Stimulated activated CD8-positive, alpha-beta memory T cell treated with anti-CD3 and anti-CD28 coated beads, Interleukin-7, amount 100 ng/mL, for 1 hour (primary cell): Measurements from ENCODE around the gene BCL2L14.

Experiments
- DNase-seq, 2 donors: peaks; one replicate each; pipeline ENCODE4 v3.0.0-alpha.2; 2020; ENCODE audit warnings: low read depth in 2 of 2

Gene BCL2L14

GRCh38 chr12:12070674-12071656 is at the start of gene BCL2L14:
Gene BCL2L14 (plus strand): TSS chr12:12070939. CDS start chr12:12079306, 8,367 bp downstream.
- no peak for DNase-seq

GRCh38 chr12:12022306-12022936 is 48.3 kb upstream of the BCL2L14 start:
- DNase-seq, result no peak

GRCh38 chr12:12023456-12023855 is 47.3 kb upstream of the BCL2L14 start:
- no peak for DNase-seq

DNA sequence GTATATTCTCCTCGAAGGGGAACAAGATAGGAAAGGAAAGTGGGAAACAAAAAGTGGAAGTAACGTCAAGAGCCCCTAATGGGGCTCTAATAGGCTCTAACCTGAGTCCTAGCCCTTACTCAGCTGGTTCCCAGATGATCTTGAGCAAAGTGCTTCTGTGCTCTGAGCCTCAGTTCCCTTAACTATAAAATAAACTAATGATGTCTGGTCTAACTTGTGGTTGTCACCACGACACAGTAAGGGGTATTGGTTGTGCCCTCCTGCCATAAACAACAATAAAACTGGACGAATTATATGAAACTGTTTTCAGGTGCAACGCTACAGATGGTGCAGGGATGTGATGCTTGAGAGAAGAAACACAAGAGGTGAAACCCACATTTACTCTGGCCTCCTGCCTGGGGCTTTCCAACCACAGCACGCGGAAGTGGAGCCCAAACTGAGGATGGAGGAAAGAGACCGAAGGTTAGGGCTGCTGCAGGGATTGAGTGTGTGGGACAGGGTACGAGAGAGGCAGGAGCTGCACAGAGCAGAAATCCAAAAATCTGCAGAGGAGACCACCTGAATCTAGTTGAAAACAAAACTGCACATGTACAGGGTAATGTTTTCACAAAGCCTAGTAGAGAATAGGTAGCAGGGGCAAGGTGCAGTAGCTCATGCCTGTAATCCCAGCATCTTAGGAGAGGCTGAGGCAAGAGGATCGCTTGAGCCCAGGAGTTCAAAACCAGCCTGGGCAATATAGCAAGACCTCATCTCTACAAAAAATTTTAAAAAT is 45.6 kb upstream of the BCL2L14 start:
- no peak for DNase-seq

DNA sequence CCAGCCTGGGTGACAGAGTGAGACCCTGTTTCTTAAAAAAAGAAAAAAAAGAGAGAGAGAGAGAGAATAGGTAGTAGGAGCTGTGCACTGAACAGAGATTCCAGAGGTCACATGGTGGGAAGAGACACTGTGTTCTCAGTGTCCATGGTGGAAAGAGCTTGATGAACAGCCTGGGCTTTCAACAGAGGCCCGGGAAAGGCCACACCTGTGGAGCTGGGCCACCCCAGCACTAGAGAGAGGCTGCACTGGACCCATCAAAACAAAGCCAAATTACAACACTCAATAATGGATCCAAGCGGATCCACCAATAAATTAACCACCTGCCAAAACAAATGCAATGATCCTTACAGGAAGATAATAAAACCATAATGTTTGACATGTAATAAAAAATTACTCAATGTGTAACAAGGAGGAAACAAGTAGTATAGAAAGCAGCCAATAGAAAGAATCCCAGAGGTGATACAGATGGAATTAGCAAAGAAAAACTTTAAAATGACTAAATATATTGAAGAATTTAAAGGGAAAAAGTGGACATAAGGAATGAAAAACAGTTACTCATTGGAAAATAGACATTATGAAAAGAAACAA is 44.8 kb upstream of the BCL2L14 start:
- no peak for DNase-seq

DNA sequence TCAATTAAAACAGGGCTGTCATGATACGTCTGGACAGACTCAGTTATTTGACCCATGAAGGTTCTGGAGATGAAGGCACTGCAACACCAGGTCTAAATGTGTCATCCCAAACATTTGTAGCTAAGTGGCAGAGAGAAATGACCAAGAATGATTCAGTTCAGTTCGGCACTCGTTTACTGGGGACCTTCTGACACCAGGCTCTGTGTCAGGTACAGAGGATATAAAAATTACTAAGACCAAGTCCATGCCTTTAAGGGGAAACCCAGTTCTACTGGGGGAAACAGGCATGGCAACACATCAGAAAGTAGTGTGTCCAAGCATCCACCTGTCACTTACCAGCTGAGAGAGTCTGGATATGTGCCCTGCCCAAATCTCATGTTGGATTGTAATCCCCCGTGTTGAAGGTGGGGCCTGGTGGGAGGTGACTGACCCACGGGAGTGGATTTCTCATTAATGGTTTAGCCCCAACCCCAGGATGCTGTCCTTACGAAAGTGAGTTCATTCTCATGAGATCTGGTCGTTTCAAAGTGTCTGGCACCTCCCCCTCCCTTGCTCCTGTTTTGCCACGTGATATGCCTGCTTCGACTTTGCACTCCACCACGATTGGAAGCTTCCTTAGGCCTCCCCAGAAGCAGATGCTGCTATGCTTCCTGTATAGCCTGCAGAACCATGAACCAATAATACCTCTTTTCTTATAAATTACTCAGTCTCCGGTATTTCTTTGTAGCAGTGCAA is 41.9 kb upstream of the BCL2L14 start:
- no peak for DNase-seq

DNA sequence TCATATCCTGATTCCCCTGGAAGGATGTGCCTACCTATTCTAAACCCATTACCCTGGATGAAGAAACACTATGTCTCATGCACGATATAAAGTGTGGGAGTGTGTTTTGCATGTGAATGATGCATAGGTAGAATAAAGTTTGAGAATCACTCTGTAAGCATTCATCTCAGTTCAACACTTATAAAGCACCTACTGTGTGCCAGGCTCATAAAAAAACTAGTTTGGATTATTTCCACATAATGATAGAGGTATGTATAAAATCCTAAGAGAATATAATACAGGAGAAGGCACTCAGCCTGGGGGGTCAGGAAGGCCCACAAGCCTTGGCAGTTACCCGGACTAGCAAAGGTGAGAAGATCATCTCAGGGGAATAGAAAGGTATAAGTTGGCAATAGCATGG is 41.1 kb upstream of the BCL2L14 start:
- DNase-seq, result no peak

DNA sequence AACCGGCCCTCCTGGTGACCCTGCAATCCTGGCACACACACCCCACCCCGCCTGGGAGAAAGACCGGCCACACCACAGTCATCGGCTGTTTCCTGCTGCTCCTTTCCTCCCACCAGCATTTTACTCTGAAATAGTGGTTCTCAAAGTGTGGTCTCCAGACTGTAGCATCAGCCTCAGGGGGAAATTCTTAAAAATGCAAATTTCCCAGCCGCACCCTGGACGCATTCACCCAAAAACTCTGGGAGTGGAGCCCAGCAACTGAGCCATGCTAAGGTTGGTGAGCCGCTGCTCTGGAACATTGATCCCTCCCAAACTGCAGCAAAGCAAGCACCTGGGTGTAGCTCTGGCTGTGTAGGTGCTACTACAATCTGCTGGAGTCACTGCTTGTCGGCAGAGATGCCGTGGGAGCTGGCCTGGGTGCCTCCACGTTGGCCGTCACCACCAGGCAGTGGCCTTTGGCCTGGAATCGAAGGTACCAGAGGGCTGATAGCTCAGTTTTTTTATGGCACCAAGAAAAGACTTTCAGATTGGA is 38.4 kb upstream of the BCL2L14 start:
- no peak for DNase-seq

GRCh38 chr12:12032851-12033797 is 37.6 kb upstream of the BCL2L14 start:
- DNase-seq, result peak; percentile 42 to 53

GRCh38 chr12:12033824-12034223 is 36.9 kb upstream of the BCL2L14 start:
- no peak for DNase-seq

GRCh38 chr12:12034344-12034743 is 36.4 kb upstream of the BCL2L14 start:
- no peak for DNase-seq

DNA sequence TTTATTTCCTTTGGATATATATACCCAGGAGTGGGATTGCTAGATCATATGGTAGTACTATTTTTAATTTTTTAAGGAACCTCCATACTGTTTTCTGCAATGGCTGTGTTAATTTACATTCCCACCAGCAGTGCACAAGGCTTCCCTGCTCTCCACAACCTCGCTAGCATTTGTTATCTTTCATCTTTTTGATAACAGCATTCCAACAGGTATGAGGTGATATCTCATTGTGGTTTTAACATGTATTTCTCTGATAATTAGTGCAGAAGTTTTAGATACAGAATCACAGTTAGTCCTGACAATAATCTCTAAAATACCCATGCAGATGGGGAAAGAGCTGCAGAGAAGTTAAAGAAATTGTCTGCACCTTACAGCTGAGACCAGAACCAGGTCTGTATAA is 35.5 kb upstream of the BCL2L14 start:
- DNase-seq, result no peak

DNA sequence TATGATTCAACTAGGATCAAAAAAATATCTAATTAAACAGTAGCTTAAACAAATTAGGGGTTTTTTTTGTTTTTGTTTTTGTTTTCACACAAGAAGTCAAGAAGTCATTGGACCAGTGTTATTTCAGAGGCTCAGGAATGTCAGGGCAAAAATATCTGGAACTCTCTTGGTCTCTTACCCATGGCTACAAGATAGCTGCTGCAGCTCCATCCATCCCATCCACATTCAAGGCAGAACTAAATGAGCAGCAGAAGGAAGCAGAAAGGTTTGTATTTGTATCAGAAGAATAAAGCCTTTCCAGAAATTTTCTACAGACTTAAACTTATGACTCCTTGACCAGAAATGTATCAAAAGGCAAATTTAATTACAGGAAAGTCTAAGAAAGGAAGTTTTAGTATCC is 33.8 kb upstream of the BCL2L14 start:
- DNase-seq, result no peak

DNA sequence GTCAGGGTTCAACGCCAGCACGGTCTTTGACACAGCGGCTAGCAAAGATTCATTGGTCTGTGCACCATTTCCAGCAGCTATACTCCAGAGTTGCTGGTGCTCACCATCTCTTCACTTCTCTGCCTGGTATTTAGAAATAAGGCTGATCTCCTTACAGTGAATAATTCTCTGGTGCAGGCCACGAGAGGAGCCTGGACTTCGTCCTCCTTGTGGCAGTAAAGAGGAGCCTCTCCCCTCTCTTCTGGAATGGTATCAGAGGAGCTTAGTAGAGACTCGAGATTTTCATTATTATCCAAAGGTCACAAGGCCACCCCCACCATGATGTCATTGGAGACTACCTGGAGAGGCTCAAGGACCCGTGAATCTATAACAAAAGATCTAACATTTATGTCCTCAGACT is 30.8 kb upstream of the BCL2L14 start:
- DNase-seq, result no peak

DNA sequence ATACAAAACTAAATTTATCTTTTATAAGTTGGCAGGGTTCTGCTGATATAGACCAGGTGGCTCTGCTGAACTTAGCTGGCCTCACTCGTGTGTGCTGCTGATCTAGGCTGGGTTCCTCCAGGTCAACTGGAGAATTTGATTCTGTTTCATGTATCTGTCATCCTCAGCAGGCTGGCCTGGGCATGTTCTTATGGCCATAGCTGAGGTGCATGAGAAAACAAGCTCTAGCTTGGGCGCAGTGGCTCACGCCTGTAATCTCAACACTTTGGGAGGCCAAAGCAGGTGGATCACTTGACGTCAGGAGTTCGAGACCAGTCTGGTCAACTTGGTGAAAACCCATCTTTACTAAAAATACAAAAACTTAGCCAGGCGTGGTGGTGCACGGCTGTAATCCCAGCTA is 24.3 kb upstream of the BCL2L14 start:
- DNase-seq, result no peak

- DNase-seq, result no peak
Measured at GRCh38 chr12:12047682-12048081, 23.1 kb upstream of the BCL2L14 start.

DNA sequence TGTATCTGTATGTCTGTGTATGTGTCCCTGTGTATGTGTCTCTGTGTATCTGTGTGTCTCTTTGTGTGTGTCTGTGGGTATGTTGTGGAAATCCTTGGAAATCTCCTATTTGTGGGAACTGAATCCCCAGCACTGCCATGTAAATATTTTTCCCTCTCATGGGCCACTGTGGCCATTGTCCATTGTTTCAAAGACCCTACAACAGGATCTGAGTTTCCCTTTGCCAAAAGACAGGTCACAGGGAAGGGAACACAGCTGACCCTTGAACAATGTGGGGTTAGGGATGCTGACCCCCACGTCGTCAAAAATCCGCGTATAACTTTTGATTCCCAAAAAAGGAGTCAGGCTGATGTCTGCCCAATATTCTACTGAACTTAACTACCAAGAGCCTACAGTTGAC is 22.5 kb upstream of the BCL2L14 start:
- DNase-seq, result no peak

GRCh38 chr12:12048714-12049113 is 22.0 kb upstream of the BCL2L14 start:
- no peak for DNase-seq

DNA sequence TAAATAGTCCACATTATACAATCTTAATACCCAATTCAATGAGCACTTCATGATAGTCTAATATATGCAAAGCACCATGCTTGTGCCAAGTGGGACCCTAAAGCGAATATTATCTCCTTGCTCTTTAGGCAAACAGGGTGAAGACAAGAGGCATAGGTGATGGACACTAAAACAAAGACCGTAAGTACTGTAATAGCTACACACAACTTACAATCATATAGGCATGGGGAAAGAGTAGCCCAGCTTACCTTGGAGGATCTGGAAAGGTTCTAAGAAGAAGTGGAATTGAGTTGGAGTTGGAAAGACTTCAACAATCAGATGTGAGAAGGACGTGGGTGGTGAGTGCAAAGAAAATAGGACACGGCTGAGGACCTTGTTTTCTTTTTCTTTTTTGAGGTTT is 19.1 kb upstream of the BCL2L14 start:
- no peak for DNase-seq

GRCh38 chr12:12054993-12055392 is 15.7 kb upstream of the BCL2L14 start:
- DNase-seq, result no peak
